Activated CD4-positive, alpha-beta T cell treated with anti-CD3 and anti-CD28 coated beads, Interleukin-2, amount 50 U/mL, for 4 hours (primary cell): ENCODE data around the gene MRTFA.

ENCODE experiments used
- DNase-seq, 2 experiments: peaks; one replicate each; pipeline ENCODE4 v3.0.0-alpha.2; 2020

MRTFA gene

DNA sequence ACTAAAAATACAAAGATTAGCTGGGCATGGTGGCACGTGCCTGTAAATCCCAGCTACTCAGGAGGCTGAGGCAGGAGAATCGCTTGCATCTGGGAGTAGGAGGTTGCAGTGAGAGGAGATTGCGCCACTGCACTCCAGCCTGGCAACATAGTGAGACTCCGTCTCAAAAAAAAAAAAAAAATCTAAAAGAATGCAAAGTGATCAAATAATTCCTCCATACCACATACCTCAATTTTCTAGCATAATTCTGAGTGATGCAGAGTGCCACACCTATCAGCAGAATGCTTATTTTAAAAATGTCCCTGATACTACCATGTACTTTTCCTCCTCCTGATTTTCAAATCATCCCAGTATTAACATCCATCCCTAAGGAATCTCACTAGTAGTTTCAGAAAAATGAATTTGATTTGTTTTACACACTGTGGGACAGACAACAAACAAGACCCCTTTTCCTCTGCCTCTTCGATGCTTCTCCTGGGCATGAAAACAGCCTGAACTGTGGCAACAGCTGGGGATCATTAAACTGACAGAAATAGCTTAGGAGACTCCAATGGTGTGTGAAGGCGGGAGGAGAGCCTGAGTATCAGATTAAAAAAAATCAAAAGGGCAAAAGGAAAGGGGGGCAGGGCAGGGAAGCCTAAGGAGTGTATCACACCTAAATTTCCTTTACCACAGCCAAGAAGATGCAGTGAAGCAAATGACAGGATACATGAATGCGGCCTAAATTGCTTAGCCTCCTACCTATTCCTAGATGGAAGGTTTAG is 151.4 kb downstream of the MRTFA start:
- no peak for DNase-seq

- DNase-seq, result no peak
Measured at GRCh38 chr22:40482886-40483285, 153.6 kb downstream of the MRTFA start.

DNA sequence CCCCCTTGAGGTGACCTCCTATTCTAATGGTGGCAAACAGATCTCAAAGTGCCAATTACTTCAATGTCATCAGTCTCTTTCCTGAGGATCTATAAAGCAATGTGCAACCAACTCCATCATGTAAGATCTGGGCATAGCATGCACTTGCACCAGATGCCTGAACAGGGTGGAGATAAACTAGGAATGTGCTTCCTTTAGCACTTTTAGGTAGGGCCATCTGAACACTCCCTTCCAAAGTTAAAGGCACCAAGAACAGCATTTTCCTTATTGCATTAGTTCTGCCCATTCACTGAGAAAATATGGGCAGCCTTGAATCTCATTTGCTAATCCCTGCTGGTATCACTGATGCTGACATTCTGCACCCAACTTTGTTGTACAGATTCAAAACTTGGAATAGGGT is 154.1 kb downstream of the MRTFA start:
- no peak for DNase-seq

DNA sequence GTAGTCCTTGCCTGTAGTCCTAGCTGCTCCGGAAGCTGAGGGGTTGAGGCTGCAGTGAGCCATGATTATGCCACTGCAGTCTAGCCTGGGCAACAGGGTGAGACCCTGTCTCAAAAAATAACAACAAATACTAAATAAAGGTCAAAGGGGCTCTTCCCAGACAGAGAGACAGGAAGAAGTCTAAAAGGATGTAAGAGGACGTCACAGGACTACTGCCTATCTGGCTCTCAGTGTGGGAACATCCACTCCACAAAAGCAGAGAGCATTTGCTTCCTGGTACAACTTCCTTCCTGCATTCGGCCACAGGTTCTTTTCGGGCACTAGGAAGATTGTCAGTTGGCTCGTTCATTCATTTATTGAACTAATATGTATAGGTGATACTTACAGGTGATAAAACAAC is 155.5 kb downstream of the MRTFA start:
- no peak for DNase-seq

- DNase-seq, result no peak
Measured at GRCh38 chr22:40479887-40480538, 156.5 kb downstream of the MRTFA start.

GRCh38 chr22:40479126-40479800 is 157.3 kb downstream of the MRTFA start:
- DNase-seq, result no peak

GRCh38 chr22:40478338-40479125 is 158.0 kb downstream of the MRTFA start:
- DNase-seq, result no peak

- DNase-seq, result no peak
Measured at GRCh38 chr22:40477683-40478337, 158.7 kb downstream of the MRTFA start.

- no peak for DNase-seq
Measured at GRCh38 chr22:40476341-40476740, 160.2 kb downstream of the MRTFA start.

- DNase-seq, result no peak
Measured at GRCh38 chr22:40473703-40474102, 162.8 kb downstream of the MRTFA start.

- DNase-seq, result no peak
Measured at GRCh38 chr22:40472579-40472978, 163.9 kb downstream of the MRTFA start.

DNA sequence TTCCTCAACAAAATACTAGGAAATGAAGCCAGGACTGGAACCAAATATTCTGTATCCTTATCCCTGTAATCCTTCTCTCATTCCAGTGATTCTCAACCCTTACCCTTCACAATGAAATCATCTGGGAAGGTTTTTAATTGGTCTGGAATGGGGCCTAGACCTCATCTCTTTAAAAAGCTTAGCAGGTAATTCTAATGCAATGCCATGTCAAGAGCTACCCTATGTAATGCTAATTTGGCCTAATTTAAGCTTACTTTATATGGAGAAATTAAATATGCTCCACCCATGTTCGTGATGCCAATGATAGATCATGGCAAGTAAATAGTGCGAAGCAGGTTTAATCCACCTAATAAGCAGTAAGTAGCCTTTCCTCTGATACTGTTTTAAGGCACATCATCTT is 164.5 kb downstream of the MRTFA start:
- DNase-seq, result no peak

GRCh38 chr22:40469181-40469580 is 167.3 kb downstream of the MRTFA start:
- no peak for DNase-seq

DNA sequence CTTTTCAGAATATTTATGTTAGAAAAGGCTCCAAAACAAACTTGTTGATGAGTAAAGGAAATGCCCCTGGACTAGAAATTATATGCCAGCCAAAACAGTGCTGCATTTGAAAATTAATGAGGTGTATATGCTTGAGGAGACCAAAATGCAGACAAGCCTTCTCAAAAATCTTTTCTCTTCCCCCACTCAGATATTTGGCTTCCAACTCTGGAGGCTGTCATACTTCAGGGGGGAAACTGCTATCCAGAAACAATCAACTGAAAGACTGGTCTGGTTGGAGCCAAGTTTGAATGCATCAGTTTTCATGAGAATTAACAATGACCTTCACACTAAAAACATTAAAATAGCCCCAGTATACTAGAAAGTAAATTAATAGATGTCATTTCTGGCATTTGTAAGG is 167.9 kb downstream of the MRTFA start:
- DNase-seq, result no peak

DNA sequence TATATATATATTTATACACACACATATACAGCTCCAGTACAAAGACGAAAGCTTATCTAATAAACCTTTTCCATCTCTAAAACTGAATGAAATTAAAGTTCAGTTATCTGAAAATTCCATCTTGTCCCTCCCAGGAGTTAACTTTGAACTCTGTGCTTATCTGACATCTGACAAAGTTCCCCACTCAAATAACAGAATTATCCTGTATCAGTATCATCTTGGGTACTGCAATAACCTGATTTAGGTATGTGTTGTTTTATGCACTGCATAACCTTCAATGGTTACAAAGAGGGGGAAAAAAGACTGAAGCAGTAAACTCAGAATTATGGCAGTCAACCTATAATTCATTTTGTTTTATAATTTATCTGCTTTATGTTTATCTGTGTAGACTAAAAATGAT is 169.5 kb downstream of the MRTFA start:
- no peak for DNase-seq

GRCh38 chr22:40463683-40464082 is 172.8 kb downstream of the MRTFA start:
- DNase-seq, result peak; percentile 15 to 20

- DNase-seq, result peak; percentile 17 to 29
Measured at GRCh38 chr22:40463017-40463631, 173.4 kb downstream of the MRTFA start.

GRCh38 chr22:40462195-40462984 is 174.1 kb downstream of the MRTFA start:
- peak in 1 of 2 experiments; percentile 16 for DNase-seq

GRCh38 chr22:40453671-40454070 is 182.8 kb downstream of the MRTFA start:
- DNase-seq, result no peak

GRCh38 chr22:40452730-40453487 is 183.6 kb downstream of the MRTFA start:
- DNase-seq, result no peak

GRCh38 chr22:40451210-40451609 is 185.3 kb downstream of the MRTFA start:
- DNase-seq, result no peak
